NCI-H82 (cell line): ENCODE data around the gene FIG4.
"Not testable (repeated sequence)": the region's sequence is repeated elsewhere in the genome, so short reads cannot be mapped to it uniquely, and the experiment has no call there.

Experiments used
- DNase-seq: peaks from one replicate; lab custom pipeline; 2025; lab: John Stamatoyannopoulos, UW

FIG4 gene

GRCh38 chr6:109794201-109794923, 103.3 kb downstream of the FIG4 start:
- DNase-seq, result no peak

- no peak for DNase-seq
These were observed 105.0 kb downstream of the FIG4 start for GRCh38 chr6:109795994-109796555.

GRCh38 chr6:109799129-109799528, 108.0 kb downstream of the FIG4 start:
- no peak for DNase-seq

- DNase-seq, result no peak
These were observed 108.6 kb downstream of the FIG4 start for GRCh38 chr6:109799664-109800063.

- DNase-seq, result no peak
These were observed 109.7 kb downstream of the FIG4 start for GRCh38 chr6:109800771-109801170.

- peak; percentile 84 for DNase-seq
These were observed 110.7 kb downstream of the FIG4 start for GRCh38 chr6:109801794-109802193.

GRCh38 chr6:109804020-109804419, 112.9 kb downstream of the FIG4 start:
- no peak for DNase-seq

- DNase-seq, result no peak
These were observed 116.8 kb downstream of the FIG4 start for GRCh38 chr6:109807881-109808280.

- no peak for DNase-seq
These were observed 117.7 kb downstream of the FIG4 start for GRCh38 chr6:109808837-109809236.

- no peak for DNase-seq
These were observed 124.0 kb downstream of the FIG4 start for GRCh38 chr6:109815054-109815453.

- peak; percentile 90 for DNase-seq
These were observed 125.6 kb downstream of the FIG4 start for GRCh38 chr6:109816452-109817374.

- no peak for DNase-seq
These were observed 129.7 kb downstream of the FIG4 start for GRCh38 chr6:109820706-109821350.

GRCh38 chr6:109821428-109821827, 130.3 kb downstream of the FIG4 start:
- no peak for DNase-seq

GRCh38 chr6:109824105-109824504, 133.0 kb downstream of the FIG4 start:
- no peak for DNase-seq

GRCh38 chr6:109826551-109826950, 135.5 kb downstream of the FIG4 start:
- DNase-seq, result no peak

- DNase-seq, result not testable (repeated sequence)
These were observed 140.3 kb downstream of the FIG4 start for GRCh38 chr6:109831352-109831751.

GRCh38 chr6:109834131-109834530, 143.0 kb downstream of the FIG4 start:
- no peak for DNase-seq

GRCh38 chr6:109834595-109835437, 143.7 kb downstream of the FIG4 start:
- DNase-seq, result peak; percentile 96

GRCh38 chr6:109840034-109840433, 148.9 kb downstream of the FIG4 start:
- DNase-seq, result no peak

- no peak for DNase-seq
These were observed 149.7 kb downstream of the FIG4 start for GRCh38 chr6:109840796-109841195.

- no peak for DNase-seq
These were observed 150.8 kb downstream of the FIG4 start for GRCh38 chr6:109841869-109842268.
